Measurements from ENCODE around the gene PTPN23.
"Not testable (repeated sequence)": the region's sequence is repeated elsewhere in the genome, so short reads cannot be mapped to it uniquely, and the experiment has no call there.

PTPN23 gene

DNA sequence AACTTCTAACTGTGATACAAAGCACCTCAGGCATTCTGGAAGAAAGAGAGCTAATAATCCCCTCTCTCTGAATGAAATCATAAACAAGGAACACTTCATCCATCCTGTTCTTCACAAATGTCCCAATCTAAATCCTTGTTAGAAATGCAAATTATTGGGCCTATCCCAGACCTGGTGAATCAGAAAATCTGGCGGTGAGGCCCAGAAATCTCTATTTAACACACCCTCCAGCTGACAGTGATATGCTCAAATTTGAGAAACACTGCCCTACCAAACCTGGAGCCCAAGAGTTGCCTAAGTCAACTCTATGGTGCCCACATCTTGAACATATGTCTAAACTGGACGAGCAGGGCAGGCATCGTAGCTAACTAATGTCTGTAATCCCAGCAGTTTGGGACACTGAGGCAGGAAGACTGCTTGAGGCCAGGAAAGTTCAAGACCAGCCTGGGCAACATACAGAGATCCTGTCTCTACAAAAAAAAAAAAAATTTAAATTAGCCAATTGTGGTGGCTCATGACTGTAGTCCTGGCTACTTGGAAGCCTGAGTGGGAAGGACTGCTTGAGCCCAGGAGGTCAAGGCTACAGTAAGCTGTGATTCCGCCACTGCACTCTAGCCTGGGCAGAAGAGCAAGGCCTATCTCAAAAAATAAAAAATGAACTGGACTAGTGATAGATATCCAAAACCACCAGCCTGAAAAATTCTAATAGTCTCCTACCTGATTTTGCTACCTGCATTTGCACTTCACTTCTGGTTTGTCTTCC is 71.8 kb downstream of the PTPN23 start:
- DNase-seq (ENCODE audit: low spot score), result no peak

DNA sequence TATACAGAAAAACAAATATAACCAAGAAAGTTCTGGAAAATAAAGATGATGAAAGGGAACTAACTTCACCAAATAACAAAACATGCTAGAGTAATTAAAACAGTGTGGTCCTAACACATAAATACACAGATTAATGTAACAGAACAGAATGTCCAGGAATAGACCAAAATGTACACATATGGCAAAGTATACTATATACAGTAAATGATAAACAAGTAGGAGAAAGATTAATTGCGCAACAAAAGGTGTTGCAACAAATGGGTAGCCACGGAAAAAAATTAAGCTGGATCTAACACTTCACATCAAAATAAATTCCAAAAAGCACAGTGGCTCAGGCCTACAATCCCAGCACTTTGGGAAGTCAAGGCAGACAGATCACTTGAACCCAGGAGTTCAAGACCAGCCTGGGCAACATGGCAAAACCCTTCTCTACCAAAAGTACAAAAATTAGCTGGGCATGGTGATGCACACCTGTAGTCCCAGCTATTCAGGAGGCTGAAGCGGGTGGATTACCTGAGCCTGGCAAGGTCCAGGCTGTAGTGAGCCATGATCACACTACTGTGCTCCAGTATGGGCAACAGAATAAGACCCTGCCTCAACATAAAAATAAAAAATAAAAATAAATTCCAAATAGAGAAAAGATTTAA is 75.1 kb downstream of the PTPN23 start:
- no peak for DNase-seq (ENCODE audit: low spot score)

DNA sequence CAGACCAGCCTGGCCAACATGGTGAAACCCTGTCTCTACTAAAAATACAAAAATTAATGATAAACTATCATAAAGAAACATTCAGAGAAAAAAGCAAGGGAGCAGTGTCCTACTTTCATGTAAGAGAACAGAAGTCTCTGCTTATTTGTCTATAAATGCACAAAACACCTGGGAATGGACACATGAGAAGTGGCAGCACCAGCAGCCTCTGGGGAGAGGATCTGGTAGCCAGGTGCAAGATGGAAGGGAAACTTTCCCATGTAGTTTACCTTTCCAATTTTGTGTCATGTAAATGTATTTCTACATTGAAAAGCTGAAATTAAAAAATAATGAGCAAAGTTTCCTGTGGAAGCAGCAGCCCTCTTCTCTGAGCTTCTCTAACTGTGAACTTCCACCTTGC is 76.2 kb downstream of the PTPN23 start:
- DNase-seq (ENCODE audit: low spot score), result no peak

DNA sequence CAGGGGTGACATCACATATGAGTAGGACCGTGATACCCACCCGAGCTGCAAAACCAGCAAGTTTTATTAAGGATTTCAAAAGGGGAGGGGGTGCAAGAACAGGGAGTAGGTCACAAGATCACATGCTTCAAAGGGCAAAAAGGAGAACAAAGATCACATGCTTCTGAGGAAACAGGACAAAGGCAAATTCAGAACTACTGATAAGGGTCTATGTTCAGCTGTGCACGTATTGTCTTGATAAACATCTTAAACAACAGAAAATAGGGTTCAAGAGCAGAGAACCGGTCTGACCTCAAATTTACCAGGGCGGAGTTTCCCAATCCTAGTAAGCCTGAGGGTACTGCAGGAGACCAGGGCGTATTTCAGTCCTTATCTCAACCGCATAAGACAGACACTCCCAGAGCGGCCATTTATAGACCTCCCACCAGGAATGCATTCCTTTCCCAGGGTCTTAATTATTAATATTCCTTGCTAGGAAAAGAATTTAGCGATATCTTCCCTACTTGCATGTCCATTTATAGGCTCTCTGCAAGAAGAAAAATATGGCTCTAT is 78.8 kb downstream of the PTPN23 start:
- not testable (repeated sequence) for DNase-seq (ENCODE audit: low spot score)
